ENCODE measurements around the gene MEGF9. TPM values are rescaled to one million over a fixed set of nuclear protein-coding genes. Genes with fewer than 3 reads are reported as not detected.
A peak's percentile ranks its signal among the peaks of the same experiment; 100 is the strongest.

The MEGF9 gene
- total RNA-seq, 4 donors from 2014 or later: 19.7 to 24.7 (median 21.5) TPM

DNA sequence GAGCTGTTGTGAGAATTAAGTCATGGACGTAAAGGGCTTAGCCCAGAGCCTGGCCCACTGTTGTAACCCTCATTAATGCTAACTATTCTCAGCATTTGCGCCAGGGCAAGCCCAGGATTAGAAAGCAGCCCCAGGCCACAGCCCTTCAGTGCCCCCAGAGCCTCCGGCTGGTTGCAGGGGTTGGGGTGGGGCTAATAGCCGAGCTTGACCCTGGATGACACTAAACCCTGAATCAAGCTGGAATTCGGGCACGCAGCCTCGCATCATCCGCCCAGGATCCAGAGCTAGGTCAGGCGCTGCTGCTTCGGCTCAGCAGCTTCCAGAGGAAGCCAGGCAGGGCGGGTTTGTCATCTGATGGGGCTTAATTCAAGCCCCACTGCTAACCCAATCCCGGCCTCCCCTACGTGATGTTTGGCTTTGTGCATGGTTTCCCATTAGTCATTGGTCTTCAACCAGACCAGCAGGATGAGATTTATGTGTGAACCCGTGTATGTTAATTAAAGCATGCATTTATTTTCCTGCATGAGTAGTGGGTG is 1.2 kb upstream of the MEGF9 start:
- WGBS, 2 donors (ENCODE audit: low coverage in 1 of 2): 25 to 29% methylated on average over 5 to 7 of the region's 14 CpGs
- peak; percentile 18 for ATAC-seq
- H3K36me3 ChIP-seq: no peaks in the 10 kb centered on the region
- peak overlapping the region in 3 of 4 donors; percentile 81 to 88 (median 86) for H3K27ac ChIP-seq
- H3K9me3 ChIP-seq: no peaks in the 10 kb centered on the region
- peaks cover 0 to 45% (median 3%) of the 10 kb centered on the region in 3 donors for H3K4me1 ChIP-seq
- peak overlapping the region in 1 of 2 donors; percentile 94 for H3K4me3 ChIP-seq
- no peak for TF ChIP-seq POLR2A (IDR thresholded peaks at IDR 0.05)
- no peak for TF ChIP-seq EP300 (IDR thresholded peaks at IDR 0.05)
- TF ChIP-seq POLR2AphosphoS5 (IDR thresholded peaks at IDR 0.05): peak; percentile 25
- TF ChIP-seq, protein P1, sequence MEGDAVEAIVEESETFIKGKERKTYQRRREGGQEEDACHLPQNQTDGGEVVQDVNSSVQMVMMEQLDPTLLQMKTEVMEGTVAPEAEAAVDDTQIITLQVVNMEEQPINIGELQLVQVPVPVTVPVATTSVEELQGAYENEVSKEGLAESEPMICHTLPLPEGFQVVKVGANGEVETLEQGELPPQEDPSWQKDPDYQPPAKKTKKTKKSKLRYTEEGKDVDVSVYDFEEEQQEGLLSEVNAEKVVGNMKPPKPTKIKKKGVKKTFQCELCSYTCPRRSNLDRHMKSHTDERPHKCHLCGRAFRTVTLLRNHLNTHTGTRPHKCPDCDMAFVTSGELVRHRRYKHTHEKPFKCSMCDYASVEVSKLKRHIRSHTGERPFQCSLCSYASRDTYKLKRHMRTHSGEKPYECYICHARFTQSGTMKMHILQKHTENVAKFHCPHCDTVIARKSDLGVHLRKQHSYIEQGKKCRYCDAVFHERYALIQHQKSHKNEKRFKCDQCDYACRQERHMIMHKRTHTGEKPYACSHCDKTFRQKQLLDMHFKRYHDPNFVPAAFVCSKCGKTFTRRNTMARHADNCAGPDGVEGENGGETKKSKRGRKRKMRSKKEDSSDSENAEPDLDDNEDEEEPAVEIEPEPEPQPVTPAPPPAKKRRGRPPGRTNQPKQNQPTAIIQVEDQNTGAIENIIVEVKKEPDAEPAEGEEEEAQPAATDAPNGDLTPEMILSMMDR (IDR thresholded peaks at IDR 0.05): no peak
- no peaks in the 10 kb centered on the region for H3K27me3 ChIP-seq

DNA sequence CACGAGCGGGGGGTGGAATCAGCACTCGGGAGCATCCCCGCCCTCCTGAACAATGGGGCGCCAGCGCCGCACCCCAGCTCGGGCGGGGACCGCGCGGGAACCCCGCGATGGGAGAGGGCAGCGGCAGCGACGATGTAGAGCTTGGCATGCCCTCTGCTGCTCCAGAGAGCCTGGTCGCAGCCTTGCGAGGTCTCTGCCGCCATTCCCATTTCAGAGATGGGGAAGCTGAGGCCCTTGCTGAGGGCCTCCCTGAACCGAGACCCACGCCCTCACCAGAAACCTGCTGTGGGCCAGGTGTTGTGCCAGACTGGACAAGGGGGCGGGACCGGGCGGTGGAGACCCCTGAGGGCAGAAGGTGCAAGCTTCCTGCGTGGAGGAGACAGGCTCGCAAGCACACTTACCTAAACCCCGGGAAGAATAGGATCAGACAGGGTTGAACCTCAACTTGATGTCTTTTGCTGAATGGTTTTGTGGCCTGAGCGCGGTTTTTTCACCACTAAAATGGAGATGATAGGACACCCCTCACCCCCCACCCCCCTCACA is 647 bp upstream of the MEGF9 start:
- TF ChIP-seq, protein P1 (IDR thresholded peaks at IDR 0.05): no peak
- TF ChIP-seq EP300 (IDR thresholded peaks at IDR 0.05): no peak
- TF ChIP-seq POLR2AphosphoS5 (IDR thresholded peaks at IDR 0.05): no peak
- TF ChIP-seq POLR2A (IDR thresholded peaks at IDR 0.05): no peak
- Histone ChIP-seq H3K36me3 (no peaks in the 10 kb centered on the region), H3K9me3 (no peaks in the 10 kb centered on the region), H3K27me3 (no peaks in the 10 kb centered on the region), H3K27ac (peak overlapping the region; percentile 40 to 88 (median 84)), H3K4me1 (peaks cover 0 to 50% (median 3%) of the 10 kb centered on the region in 3 donors), H3K4me3 (peak overlapping the region; percentile 62 to 94)
- WGBS, 2 donors (ENCODE audit: low coverage in 1 of 2): 25 to 49% methylated on average over 2 to 4 of the region's 30 CpGs
- no peak for ATAC-seq

GRCh38 chr9:120713257-120714087 is 798 bp downstream of the MEGF9 start:
- WGBS, 2 donors (ENCODE audit: low coverage in 1 of 2): 0% methylated on average over 2 to 25 of the region's 50 CpGs
- peaks cover 0 to 65% (median 3%) of the 10 kb centered on the region in 3 donors for H3K4me1 ChIP-seq

DNA sequence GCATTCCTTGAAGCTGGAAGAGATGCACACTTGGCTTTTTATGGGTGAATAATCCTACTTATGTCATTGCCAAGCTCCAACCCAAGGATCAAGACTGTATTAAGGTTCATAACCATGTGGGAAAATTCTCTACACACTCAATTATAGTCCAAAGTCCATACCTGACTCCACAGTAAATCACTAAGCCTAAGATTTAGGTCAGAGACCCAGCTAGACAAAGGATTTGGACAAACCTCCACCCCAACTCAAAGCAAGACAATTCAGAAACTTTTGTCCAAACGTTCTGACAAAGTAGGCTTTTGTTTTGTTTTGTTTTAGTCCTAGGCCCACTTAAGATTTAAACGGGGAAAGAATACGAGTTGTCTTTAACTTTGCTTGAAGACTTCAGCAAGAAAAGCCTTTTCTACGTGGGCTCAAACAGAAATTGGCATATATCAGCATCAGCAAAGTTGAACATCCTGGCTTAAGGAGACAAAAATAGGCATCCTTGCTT is 1.7 kb downstream of the MEGF9 start:
- 14 to 46% methylated on average over 3 to 4 of the region's 4 CpGs for WGBS, 2 donors (ENCODE audit: low coverage in 1 of 2)
- peaks cover 0 to 65% (median 3%) of the 10 kb centered on the region in 3 donors for H3K4me1 ChIP-seq
- TF ChIP-seq POLR2A (IDR thresholded peaks at IDR 0.05) (no peak), EP300 (IDR thresholded peaks at IDR 0.05) (no peak), POLR2AphosphoS5 (IDR thresholded peaks at IDR 0.05) (no peak)
- TF ChIP-seq, protein P1 (IDR thresholded peaks at IDR 0.05): no peak

More at GRCh38 chr9:120713257-120714087, 798 bp downstream of the MEGF9 start:
- ATAC-seq: no peak
- H3K27me3 ChIP-seq: no peaks in the 10 kb centered on the region
- no peaks in the 10 kb centered on the region for H3K36me3 ChIP-seq
- peak overlapping the region; percentile 62 to 94 for H3K4me3 ChIP-seq
- peak overlapping the region; percentile 9 to 88 (median 84) for H3K27ac ChIP-seq
- TF ChIP-seq, protein P1 (IDR thresholded peaks at IDR 0.05): peak in 2 of 4 experiments; percentile 47 to 49
- TF ChIP-seq EP300 (IDR thresholded peaks at IDR 0.05) (no peak), POLR2A (IDR thresholded peaks at IDR 0.05) (no peak), POLR2AphosphoS5 (IDR thresholded peaks at IDR 0.05) (no peak)
- H3K9me3 ChIP-seq: no peaks in the 10 kb centered on the region

More for the DNA sequence above, 1.7 kb downstream of the MEGF9 start:
- no peaks in the 10 kb centered on the region for H3K36me3 ChIP-seq
- H3K27ac ChIP-seq: peak overlapping the region in 3 of 4 donors; percentile 53 to 88 (median 86)
- ATAC-seq: no peak
- H3K9me3 ChIP-seq: no peaks in the 10 kb centered on the region
- H3K27me3 ChIP-seq: no peaks in the 10 kb centered on the region
- H3K4me3 ChIP-seq: peak overlapping the region; percentile 62 to 94

Measured in gastroesophageal sphincter (tissue), 4 donors.